Fibroblast of mammary gland (primary cell): Measurements from ENCODE around the gene HOXD12.

Source experiments
- DNase-seq: peaks from one replicate; pipeline ENCODE4 v3.0.0-alpha.2; 2010; ENCODE audit warnings: low read depth
- H3K4me3 ChIP-seq: 2 replicates; pipeline ENCODE4 v1.5.1; 2011; ENCODE audit warnings: low read depth, mild to moderate bottlenecking, low read length, moderate library complexity; ENCODE audit not compliant: control insufficient read depth
- CTCF ChIP-seq: conservative IDR thresholded peaks from 2 replicates; pipeline ENCODE4 v1.5.1; 2011; ENCODE audit warnings: low read depth, low read length, inconsistent platforms; ENCODE audit not compliant: control insufficient read depth, insufficient read depth

The HOXD12 gene

GRCh38 chr2:176076063-176076462, 23.5 kb upstream of the HOXD12 start:
- DNase-seq = no peak
- TF ChIP-seq CTCF = no peak
- no peak overlapping the region for H3K4me3 ChIP-seq

GRCh38 chr2:176076796-176077195, 22.8 kb upstream of the HOXD12 start:
- no peak overlapping the region for H3K4me3 ChIP-seq
- no peak for DNase-seq
- TF ChIP-seq CTCF = no peak

GRCh38 chr2:176078541-176079284, 20.9 kb upstream of the HOXD12 start:
- H3K4me3 ChIP-seq = no peak overlapping the region
- no peak for TF ChIP-seq CTCF
- DNase-seq = no peak

GRCh38 chr2:176079285-176079830, 20.2 kb upstream of the HOXD12 start:
- DNase-seq = no peak
- H3K4me3 ChIP-seq = no peak overlapping the region
- TF ChIP-seq CTCF = no peak

- peak; percentile 38 for TF ChIP-seq CTCF
- DNase-seq = peak; percentile 54
- no peak overlapping the region for H3K4me3 ChIP-seq
These were observed 19.6 kb upstream of the HOXD12 start for GRCh38 chr2:176079831-176080539.

- TF ChIP-seq CTCF = no peak
- H3K4me3 ChIP-seq = no peak overlapping the region
- DNase-seq = no peak
These were observed 18.8 kb upstream of the HOXD12 start for GRCh38 chr2:176080540-176081375.
